Measurements from ENCODE around the gene GPR15.

The GPR15 gene

DNA sequence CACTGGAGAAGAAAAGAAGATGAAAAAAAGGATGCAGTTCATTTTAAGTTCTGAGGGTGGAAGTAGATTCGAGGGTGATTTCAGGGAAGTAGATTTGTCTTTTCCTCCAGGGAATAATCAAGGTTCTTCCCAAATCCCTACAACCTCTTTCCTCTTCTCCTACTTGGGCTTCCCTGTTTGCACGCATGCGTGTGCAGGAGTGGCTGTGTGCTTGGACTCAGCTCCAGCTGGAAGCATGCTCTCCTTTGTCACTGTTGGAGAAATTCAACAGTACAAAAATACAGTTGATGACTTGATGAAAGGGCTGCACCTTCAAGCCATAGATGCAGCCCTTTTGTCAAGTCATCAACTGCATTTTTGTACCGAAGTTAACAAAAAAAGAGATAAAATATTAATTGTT, 30.5 kb upstream of the GPR15 start:
- Mint-ChIP-seq H3K4me3 (no peak overlapping the region), H3K36me3 (ENCODE audit: low read depth) (no peaks in the 10 kb centered on the region), H3K9me3 (no peaks in the 10 kb centered on the region), H3K4me1 (no peaks in the 10 kb centered on the region), H3K27me3 (ENCODE audit: low read depth) (no peaks in the 10 kb centered on the region), H3K27ac (no peak overlapping the region)
- TF ChIP-seq, protein P1, sequence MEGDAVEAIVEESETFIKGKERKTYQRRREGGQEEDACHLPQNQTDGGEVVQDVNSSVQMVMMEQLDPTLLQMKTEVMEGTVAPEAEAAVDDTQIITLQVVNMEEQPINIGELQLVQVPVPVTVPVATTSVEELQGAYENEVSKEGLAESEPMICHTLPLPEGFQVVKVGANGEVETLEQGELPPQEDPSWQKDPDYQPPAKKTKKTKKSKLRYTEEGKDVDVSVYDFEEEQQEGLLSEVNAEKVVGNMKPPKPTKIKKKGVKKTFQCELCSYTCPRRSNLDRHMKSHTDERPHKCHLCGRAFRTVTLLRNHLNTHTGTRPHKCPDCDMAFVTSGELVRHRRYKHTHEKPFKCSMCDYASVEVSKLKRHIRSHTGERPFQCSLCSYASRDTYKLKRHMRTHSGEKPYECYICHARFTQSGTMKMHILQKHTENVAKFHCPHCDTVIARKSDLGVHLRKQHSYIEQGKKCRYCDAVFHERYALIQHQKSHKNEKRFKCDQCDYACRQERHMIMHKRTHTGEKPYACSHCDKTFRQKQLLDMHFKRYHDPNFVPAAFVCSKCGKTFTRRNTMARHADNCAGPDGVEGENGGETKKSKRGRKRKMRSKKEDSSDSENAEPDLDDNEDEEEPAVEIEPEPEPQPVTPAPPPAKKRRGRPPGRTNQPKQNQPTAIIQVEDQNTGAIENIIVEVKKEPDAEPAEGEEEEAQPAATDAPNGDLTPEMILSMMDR (IDR thresholded peaks at IDR 0.05; ENCODE audit: unreplicated experiment in 3 of 3), result no peak

DNA sequence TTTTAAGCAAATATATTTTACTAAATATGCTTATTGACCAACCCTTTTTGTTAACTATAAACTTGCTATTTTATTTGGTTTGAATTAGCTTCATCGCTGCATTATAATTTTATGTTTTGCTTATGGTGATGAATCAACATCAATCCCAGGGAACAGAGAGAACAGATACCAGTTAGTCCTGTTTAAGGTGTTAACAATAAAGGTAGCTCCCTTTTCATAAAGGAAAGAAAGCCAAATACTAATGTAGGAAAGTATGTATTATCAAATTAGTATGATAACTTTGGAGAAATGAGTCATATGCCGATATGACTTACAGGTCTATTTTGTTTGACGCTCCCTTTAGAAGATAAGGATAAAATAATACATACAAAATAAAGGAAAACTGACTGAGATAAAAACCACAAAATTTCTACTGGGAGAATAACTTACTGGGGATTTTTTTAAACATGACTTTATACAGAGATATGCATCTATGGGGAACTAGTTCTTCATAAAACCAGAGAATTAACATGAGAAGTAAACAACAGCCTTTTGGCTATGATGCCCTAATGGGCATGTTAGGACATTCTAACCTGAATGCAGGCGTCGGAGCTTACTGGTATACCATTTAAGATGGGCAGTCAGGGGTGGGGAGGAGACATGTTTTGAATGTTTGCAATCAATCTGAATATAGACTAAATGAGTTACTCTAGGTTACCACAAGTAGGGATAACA, 29.8 kb upstream of the GPR15 start:
- TF ChIP-seq, protein P1 (IDR thresholded peaks at IDR 0.05; ENCODE audit: unreplicated experiment in 3 of 3), result no peak
- H3K27ac Mint-ChIP-seq, result no peak overlapping the region
- H3K4me1 Mint-ChIP-seq, result no peaks in the 10 kb centered on the region
- H3K4me3 Mint-ChIP-seq, result no peak overlapping the region
- no peaks in the 10 kb centered on the region for H3K36me3 Mint-ChIP-seq (ENCODE audit: low read depth)
- no peaks in the 10 kb centered on the region for H3K27me3 Mint-ChIP-seq (ENCODE audit: low read depth)
- no peaks in the 10 kb centered on the region for H3K9me3 Mint-ChIP-seq

GRCh38 chr3:98504539-98504938, 27.2 kb upstream of the GPR15 start:
- no peaks in the 10 kb centered on the region for H3K27me3 Mint-ChIP-seq (ENCODE audit: low read depth)
- no peak overlapping the region for H3K27ac Mint-ChIP-seq
- TF ChIP-seq, protein P1 (IDR thresholded peaks at IDR 0.05; ENCODE audit: unreplicated experiment in 3 of 3), result no peak
- H3K36me3 Mint-ChIP-seq (ENCODE audit: low read depth), result peaks cover 2% of the 10 kb centered on the region
- H3K4me1 Mint-ChIP-seq, result no peaks in the 10 kb centered on the region
- H3K9me3 Mint-ChIP-seq, result no peaks in the 10 kb centered on the region
- no peak overlapping the region for H3K4me3 Mint-ChIP-seq

DNA sequence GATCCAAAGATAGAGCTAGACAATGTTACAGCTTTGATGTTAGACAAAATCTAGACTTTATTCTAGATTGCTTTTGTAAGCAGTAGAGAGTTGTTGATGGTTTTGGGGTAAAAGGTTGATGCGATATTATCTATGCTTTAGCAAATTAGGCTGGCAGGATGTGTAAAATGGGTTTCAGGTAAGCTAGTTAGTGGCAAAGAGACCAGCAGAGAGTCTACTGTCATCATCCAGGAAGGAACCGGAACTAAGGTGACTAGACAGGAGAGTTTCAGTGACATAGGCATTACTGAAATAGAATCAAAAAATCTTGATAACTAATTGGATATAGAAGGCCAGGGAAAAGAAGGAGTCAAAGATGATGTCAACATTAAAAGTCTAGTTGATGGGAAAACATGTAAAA, 23.2 kb upstream of the GPR15 start:
- TF ChIP-seq, protein P1 (IDR thresholded peaks at IDR 0.05; ENCODE audit: unreplicated experiment in 3 of 3), result no peak
- no peaks in the 10 kb centered on the region for H3K9me3 Mint-ChIP-seq
- no peak overlapping the region for H3K27ac Mint-ChIP-seq
- no peaks in the 10 kb centered on the region for H3K4me1 Mint-ChIP-seq
- H3K4me3 Mint-ChIP-seq, result no peak overlapping the region
- H3K27me3 Mint-ChIP-seq (ENCODE audit: low read depth), result no peaks in the 10 kb centered on the region
- H3K36me3 Mint-ChIP-seq (ENCODE audit: low read depth), result peaks cover 8% of the 10 kb centered on the region

- H3K4me3 Mint-ChIP-seq, result no peak overlapping the region
- TF ChIP-seq, protein P1 (IDR thresholded peaks at IDR 0.05; ENCODE audit: unreplicated experiment in 3 of 3), result no peak
- no peaks in the 10 kb centered on the region for H3K4me1 Mint-ChIP-seq
- peaks cover 27% of the 10 kb centered on the region for H3K36me3 Mint-ChIP-seq (ENCODE audit: low read depth)
- H3K9me3 Mint-ChIP-seq, result no peaks in the 10 kb centered on the region
- no peak overlapping the region for H3K27ac Mint-ChIP-seq
- no peaks in the 10 kb centered on the region for H3K27me3 Mint-ChIP-seq (ENCODE audit: low read depth)
Observed at GRCh38 chr3:98512576-98512975, 19.2 kb upstream of the GPR15 start.

DNA sequence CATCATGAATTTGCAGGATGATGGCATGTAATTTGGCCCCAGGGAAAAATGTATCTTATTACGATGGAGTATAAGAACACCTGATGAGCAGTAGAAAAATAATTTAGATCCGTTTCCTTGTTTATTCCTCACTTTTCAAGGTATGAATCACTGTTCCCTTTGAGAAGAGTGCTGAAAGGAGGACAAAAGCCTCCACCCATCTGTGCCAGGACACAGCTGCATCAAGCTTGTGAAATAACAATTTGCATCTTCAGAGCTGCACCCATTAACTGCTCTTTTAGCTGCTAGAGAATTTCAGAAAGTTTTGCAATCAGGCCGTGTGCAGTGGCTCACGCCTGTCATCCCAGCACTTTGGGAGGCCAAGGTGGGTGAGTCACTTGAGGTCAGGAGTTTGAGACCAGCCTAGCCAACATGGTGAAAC, 18.7 kb upstream of the GPR15 start:
- no peak overlapping the region for H3K4me3 Mint-ChIP-seq
- H3K4me1 Mint-ChIP-seq, result no peaks in the 10 kb centered on the region
- TF ChIP-seq, protein P1 (IDR thresholded peaks at IDR 0.05; ENCODE audit: unreplicated experiment in 3 of 3), result no peak
- H3K9me3 Mint-ChIP-seq, result no peaks in the 10 kb centered on the region
- H3K36me3 Mint-ChIP-seq (ENCODE audit: low read depth), result peaks cover 30% of the 10 kb centered on the region
- H3K27ac Mint-ChIP-seq, result no peak overlapping the region
- no peaks in the 10 kb centered on the region for H3K27me3 Mint-ChIP-seq (ENCODE audit: low read depth)
